Measurements from ENCODE around the gene SEPTIN3. TPM values are rescaled to one million over a fixed set of nuclear protein-coding genes. Genes with fewer than 3 reads are reported as not detected.

SEPTIN3 gene
- polyA plus RNA-seq, 1 donor from 2014 or later: 167 TPM

DNA sequence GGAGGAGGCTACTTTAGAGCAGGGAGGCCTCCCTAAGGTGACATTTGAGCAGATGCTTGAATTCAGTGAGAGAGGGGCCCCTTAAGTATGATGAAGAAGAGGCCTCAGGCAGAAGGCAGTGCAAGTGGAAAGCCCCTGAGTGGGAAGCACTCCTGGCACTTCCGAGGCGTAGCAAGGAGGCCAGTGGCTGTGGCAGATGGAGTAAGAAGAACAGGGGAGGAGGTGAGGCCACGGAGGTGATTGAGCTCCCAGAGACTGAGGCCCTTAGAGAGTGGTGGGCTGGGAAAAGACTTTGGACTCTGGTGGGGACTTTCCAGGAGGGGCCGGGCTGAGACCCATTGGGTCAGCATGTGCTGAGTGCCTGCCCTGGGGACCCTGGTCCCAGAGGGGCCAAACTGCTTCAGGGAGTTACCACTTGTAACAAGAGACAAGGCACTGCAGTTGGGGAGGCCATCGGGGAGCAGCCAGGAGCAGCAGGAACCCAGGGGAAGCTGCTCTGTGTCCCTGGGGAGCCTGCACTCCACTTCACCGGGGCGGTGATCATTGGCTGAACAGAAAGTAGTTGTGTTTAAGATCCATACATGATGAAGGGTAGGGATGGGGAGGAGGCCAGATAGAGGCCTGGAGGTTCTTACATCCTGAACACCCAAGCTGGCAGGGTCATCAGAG is 19.8 kb upstream of the SEPTIN3 start:
- no peak for TF ChIP-seq EP300 (conservative IDR thresholded peaks at IDR 0.05; ENCODE audit: poor library complexity, severe bottlenecking)
- TF ChIP-seq MXI1 (conservative IDR thresholded peaks at IDR 0.05; ENCODE audit: poor library complexity, severe bottlenecking): no peak
- no peak for TF ChIP-seq POLR2AphosphoS5 (IDR thresholded peaks at IDR 0.05)
- no peak for TF ChIP-seq RAD21 (conservative IDR thresholded peaks at IDR 0.05)
- TF ChIP-seq EZH2 (IDR thresholded peaks at IDR 0.05; ENCODE audit: borderline replicate concordance, insufficient read depth, low read length, poor library complexity, severe bottlenecking): no peak
- TF ChIP-seq REST (IDR thresholded peaks at IDR 0.05; ENCODE audit: borderline replicate concordance): no peak
- TF ChIP-seq CTCF (IDR thresholded peaks at IDR 0.05; ENCODE audit: poor library complexity, severe bottlenecking): no peak
- TF ChIP-seq TAF1 (IDR thresholded peaks at IDR 0.05; ENCODE audit: low read depth): no peak
- no peak for TF ChIP-seq SMC3 (conservative IDR thresholded peaks at IDR 0.05; ENCODE audit: poor library complexity)
- Histone ChIP-seq H4K20me1 (ENCODE audit: insufficient read depth) (no peaks in the 10 kb centered on the region), H3K27me3 (ENCODE audit: insufficient read depth, low read depth, low read length) (no peaks in the 10 kb centered on the region), H3K4me3 (ENCODE audit: low read length) (no peak overlapping the region), H2AFZ (ENCODE audit: low read depth, low read length) (no peak overlapping the region), H3K36me3 (ENCODE audit: insufficient read depth, low read length) (no peaks in the 10 kb centered on the region), H3K79me2 (replicated peaks; ENCODE audit: insufficient read depth, low read length) (no peaks in the 10 kb centered on the region), H3K4me2 (ENCODE audit: low read length) (no peak overlapping the region), H3K27ac (ENCODE audit: low read length) (no peak overlapping the region), H3K9ac (ENCODE audit: low read length) (no peak overlapping the region), H3F3A (ENCODE audit: insufficient read depth, low read length, poor library complexity, severe bottlenecking) (no peaks in the 10 kb centered on the region), H3K9me3 (ENCODE audit: low read length) (no peaks in the 10 kb centered on the region), H3K9me2 (ENCODE audit: insufficient read depth, low read length) (no peaks in the 10 kb centered on the region)

- peak; percentile 87 for TF ChIP-seq CTCF (IDR thresholded peaks at IDR 0.05; ENCODE audit: poor library complexity, severe bottlenecking)
- TF ChIP-seq TAF1 (IDR thresholded peaks at IDR 0.05; ENCODE audit: low read depth): peak; percentile 45
- peak; percentile 80 for TF ChIP-seq SMC3 (conservative IDR thresholded peaks at IDR 0.05; ENCODE audit: poor library complexity)
- peak; percentile 85 for TF ChIP-seq POLR2AphosphoS5 (IDR thresholded peaks at IDR 0.05)
- TF ChIP-seq EP300 (conservative IDR thresholded peaks at IDR 0.05; ENCODE audit: poor library complexity, severe bottlenecking): peak; percentile 81
- peak; percentile 87 for TF ChIP-seq RAD21 (conservative IDR thresholded peaks at IDR 0.05)
- TF ChIP-seq EZH2 (IDR thresholded peaks at IDR 0.05; ENCODE audit: borderline replicate concordance, insufficient read depth, low read length, poor library complexity, severe bottlenecking): no peak
- peak; percentile 70 for TF ChIP-seq REST (IDR thresholded peaks at IDR 0.05; ENCODE audit: borderline replicate concordance)
- TF ChIP-seq MXI1 (conservative IDR thresholded peaks at IDR 0.05; ENCODE audit: poor library complexity, severe bottlenecking): peak; percentile 82
- H3K36me3 ChIP-seq (ENCODE audit: insufficient read depth, low read length): no peaks in the 10 kb centered on the region
- H3K27me3 ChIP-seq (ENCODE audit: insufficient read depth, low read depth, low read length): no peaks in the 10 kb centered on the region
- H4K20me1 ChIP-seq (ENCODE audit: insufficient read depth): no peaks in the 10 kb centered on the region
- H2AFZ ChIP-seq (ENCODE audit: low read depth, low read length): peak within 1 kb of the TSS; percentile 66
- peak within 1 kb of the TSS; percentile 79 for H3K4me2 ChIP-seq (ENCODE audit: low read length)
- H3K27ac ChIP-seq (ENCODE audit: low read length): peak within 1 kb of the TSS; percentile 97
- no peaks in the 10 kb centered on the region for H3K79me2 ChIP-seq (replicated peaks; ENCODE audit: insufficient read depth, low read length)
- peak within 1 kb of the TSS; percentile 60 for H3K4me3 ChIP-seq (ENCODE audit: low read length)
- H3F3A ChIP-seq (ENCODE audit: insufficient read depth, low read length, poor library complexity, severe bottlenecking): no peaks in the 10 kb centered on the region
- H3K9me2 ChIP-seq (ENCODE audit: insufficient read depth, low read length): no peaks in the 10 kb centered on the region
- H3K9me3 ChIP-seq (ENCODE audit: low read length): no peaks in the 10 kb centered on the region
- peak within 1 kb of the TSS; percentile 73 for H3K9ac ChIP-seq (ENCODE audit: low read length)
These were observed 17.3 kb upstream of the SEPTIN3 start, which contains the start of gene SMIM45 for GRCh38 chr22:41951898-41952474. SMIM45 (plus strand) TSS chr22:41952150.
